IPS DF 19.7 (cell line): ENCODE results near the gene PRKCQ.
"Not testable (repeated sequence)": the region's sequence is repeated elsewhere in the genome, so short reads cannot be mapped to it uniquely, and the experiment has no call there.

Experiments used
- DNase-seq: peaks from one replicate; pipeline ENCODE4 v3.0.0-alpha.2; 2013; ENCODE audit warnings: low read depth, low spot score

PRKCQ gene

GRCh38 chr10:6595499-6595898 is 15.4 kb upstream of the PRKCQ start:
- DNase-seq: no peak

GRCh38 chr10:6593241-6593671 is 13.2 kb upstream of the PRKCQ start:
- DNase-seq: no peak

- DNase-seq: no peak
Measured at GRCh38 chr10:6592080-6592479, 12.0 kb upstream of the PRKCQ start.

GRCh38 chr10:6591668-6592067 is 11.6 kb upstream of the PRKCQ start:
- DNase-seq: no peak

- no peak for DNase-seq
Measured at GRCh38 chr10:6590100-6590499, 10.0 kb upstream of the PRKCQ start.

GRCh38 chr10:6589287-6590094 is 9.4 kb upstream of the PRKCQ start:
- DNase-seq: no peak

GRCh38 chr10:6588845-6589244 is 8.8 kb upstream of the PRKCQ start:
- no peak for DNase-seq

GRCh38 chr10:6588082-6588481 is 8.0 kb upstream of the PRKCQ start:
- no peak for DNase-seq

- DNase-seq: no peak
Measured at GRCh38 chr10:6586501-6586900, 6.4 kb upstream of the PRKCQ start.

- no peak for DNase-seq
Measured at GRCh38 chr10:6583447-6583846, 3.4 kb upstream of the PRKCQ start.

GRCh38 chr10:6582913-6583312 is 2.8 kb upstream of the PRKCQ start:
- DNase-seq: not testable (repeated sequence)

GRCh38 chr10:6582298-6582697 is 2.2 kb upstream of the PRKCQ start:
- DNase-seq: no peak

- no peak for DNase-seq
Measured at GRCh38 chr10:6581778-6582228, 1.7 kb upstream of the PRKCQ start.

GRCh38 chr10:6581223-6581622 is 1.1 kb upstream of the PRKCQ start:
- not testable (repeated sequence) for DNase-seq

- no peak for DNase-seq
Measured at GRCh38 chr10:6580279-6581029, 378 bp upstream of the PRKCQ start.

- no peak for DNase-seq
Measured at GRCh38 chr10:6579183-6579903, 733 bp downstream of the PRKCQ start.

- no peak for DNase-seq
Measured at GRCh38 chr10:6578795-6579182, 1.3 kb downstream of the PRKCQ start.

GRCh38 chr10:6578251-6578771 is 1.8 kb downstream of the PRKCQ start:
- DNase-seq: no peak

GRCh38 chr10:6576326-6576725 is 3.8 kb downstream of the PRKCQ start:
- DNase-seq: no peak

GRCh38 chr10:6574664-6575176 is 5.4 kb downstream of the PRKCQ start:
- no peak for DNase-seq

GRCh38 chr10:6570893-6571292 is 9.2 kb downstream of the PRKCQ start:
- DNase-seq: no peak

- no peak for DNase-seq
Measured at GRCh38 chr10:6569259-6569658, 10.8 kb downstream of the PRKCQ start.
